Measurements from ENCODE around the gene BNIP5. TPM values are rescaled to one million over a fixed set of nuclear protein-coding genes. Genes with fewer than 3 reads are reported as not detected.

The BNIP5 gene
- total and polyA plus RNA-seq, 4 donors = not detected

DNA sequence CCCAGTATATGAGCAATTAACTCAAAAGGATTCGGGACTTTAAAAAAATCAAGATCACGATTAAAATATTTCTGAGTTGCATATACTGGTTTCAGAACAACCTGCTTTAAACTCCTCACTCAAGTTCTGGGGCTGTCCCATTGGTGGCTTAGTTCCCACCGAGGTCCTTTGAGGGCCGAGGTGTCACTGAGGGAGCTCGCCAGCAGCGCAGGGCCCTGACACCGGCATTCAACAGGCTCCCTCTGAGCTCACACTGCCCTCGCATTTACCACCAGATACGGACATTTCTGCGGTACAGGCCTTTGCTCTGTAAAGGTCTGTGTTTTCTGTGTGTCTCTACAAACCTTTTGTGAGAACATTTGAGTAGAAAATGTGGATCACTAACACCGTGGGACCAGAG lies 24.4 kb upstream of the BNIP5 start:
- Histone ChIP-seq H3K27ac (ENCODE audit: low read depth in 1 of 2, low read length in 2 of 2) (no peak overlapping the region), H3K4me1 (ENCODE audit: control insufficient read depth in 4 of 4, insufficient read depth in 4 of 4, low read length in 3 of 4) (peaks cover 0 to 2% (median 0%) of the 10 kb centered on the region in 4 donors), H3K4me3 (ENCODE audit: low read depth in 1 of 3, low read length in 3 of 3) (no peak overlapping the region), H3K9me3 (ENCODE audit: control insufficient read depth in 4 of 4, low read length in 3 of 4) (no peaks in the 10 kb centered on the region), H3K36me3 (ENCODE audit: control insufficient read depth in 4 of 4, insufficient read depth in 3 of 4, low read depth in 1 of 4, low read length in 3 of 4) (no peaks in the 10 kb centered on the region), H3K9ac (ENCODE audit: low read depth in 1 of 2, low read length in 2 of 2) (no peak overlapping the region), H3K27me3 (ENCODE audit: control insufficient read depth in 4 of 4, insufficient read depth in 4 of 4, low read length in 3 of 4) (no peaks in the 10 kb centered on the region)
- DNase-seq (ENCODE audit: low spot score) = no peak
- WGBS = 90% methylated on average over 11 of the region's 11 CpGs
- no peak for TF ChIP-seq FOXA2 (IDR thresholded peaks at IDR 0.05)
- TF ChIP-seq HNF4G (IDR thresholded peaks at IDR 0.05) = no peak
- TF ChIP-seq, protein P1, sequence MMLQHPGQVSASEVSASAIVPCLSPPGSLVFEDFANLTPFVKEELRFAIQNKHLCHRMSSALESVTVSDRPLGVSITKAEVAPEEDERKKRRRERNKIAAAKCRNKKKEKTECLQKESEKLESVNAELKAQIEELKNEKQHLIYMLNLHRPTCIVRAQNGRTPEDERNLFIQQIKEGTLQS (IDR thresholded peaks at IDR 0.05) = no peak
- no peak for TF ChIP-seq RAD21 (IDR thresholded peaks at IDR 0.05)
- TF ChIP-seq NR2F2 (IDR thresholded peaks at IDR 0.05) = no peak
- TF ChIP-seq YY1 (IDR thresholded peaks at IDR 0.05) = no peak
- TF ChIP-seq JUND (IDR thresholded peaks at IDR 0.05) = no peak
- TF ChIP-seq, protein P2, sequence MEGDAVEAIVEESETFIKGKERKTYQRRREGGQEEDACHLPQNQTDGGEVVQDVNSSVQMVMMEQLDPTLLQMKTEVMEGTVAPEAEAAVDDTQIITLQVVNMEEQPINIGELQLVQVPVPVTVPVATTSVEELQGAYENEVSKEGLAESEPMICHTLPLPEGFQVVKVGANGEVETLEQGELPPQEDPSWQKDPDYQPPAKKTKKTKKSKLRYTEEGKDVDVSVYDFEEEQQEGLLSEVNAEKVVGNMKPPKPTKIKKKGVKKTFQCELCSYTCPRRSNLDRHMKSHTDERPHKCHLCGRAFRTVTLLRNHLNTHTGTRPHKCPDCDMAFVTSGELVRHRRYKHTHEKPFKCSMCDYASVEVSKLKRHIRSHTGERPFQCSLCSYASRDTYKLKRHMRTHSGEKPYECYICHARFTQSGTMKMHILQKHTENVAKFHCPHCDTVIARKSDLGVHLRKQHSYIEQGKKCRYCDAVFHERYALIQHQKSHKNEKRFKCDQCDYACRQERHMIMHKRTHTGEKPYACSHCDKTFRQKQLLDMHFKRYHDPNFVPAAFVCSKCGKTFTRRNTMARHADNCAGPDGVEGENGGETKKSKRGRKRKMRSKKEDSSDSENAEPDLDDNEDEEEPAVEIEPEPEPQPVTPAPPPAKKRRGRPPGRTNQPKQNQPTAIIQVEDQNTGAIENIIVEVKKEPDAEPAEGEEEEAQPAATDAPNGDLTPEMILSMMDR (IDR thresholded peaks at IDR 0.05; ENCODE audit: low read depth, low read length, missing input control) = no peak
- TF ChIP-seq, protein P3, sequence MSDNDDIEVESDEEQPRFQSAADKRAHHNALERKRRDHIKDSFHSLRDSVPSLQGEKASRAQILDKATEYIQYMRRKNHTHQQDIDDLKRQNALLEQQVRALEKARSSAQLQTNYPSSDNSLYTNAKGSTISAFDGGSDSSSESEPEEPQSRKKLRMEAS (IDR thresholded peaks at IDR 0.05) = no peak

DNA sequence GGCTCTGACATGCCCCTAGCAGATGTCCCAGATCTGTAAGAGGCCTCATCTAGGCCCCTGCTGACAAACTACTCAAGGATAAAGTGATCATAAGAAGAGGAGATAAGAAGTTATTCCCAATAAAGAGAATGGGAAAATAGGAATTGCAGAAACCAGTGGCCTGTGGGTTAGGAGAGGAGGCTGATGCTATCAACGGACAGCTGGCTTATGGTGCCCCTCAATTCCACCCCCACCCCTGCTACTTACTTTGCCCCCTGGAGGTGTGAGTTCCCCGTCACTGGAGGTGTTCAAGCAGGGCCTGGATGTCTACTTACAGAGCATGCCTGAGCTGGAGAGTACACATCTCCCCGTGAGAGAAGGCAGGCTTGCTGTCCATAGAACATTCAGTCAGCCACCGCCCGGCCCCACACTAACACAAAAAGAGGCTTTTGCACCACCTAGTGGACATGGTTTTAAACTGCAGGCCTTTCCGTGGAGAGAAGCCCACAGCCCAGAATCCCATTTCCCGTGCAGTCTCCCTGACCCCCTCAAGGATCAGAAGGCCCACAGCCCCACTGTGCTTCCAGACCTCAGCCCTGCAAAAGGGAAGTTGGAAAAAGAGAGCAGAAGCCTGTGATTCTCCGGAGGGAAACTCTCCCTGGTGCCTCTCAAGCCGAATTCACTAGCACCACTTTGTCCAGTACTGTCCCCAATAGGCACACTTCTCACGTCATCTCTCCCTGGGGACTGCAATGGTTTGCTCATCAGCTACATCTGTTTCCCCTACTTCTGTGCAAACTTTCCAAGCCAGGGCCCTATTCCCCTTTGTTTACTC lies 23.8 kb upstream of the BNIP5 start:
- 23% methylated on average over 10 of the region's 10 CpGs for WGBS
- no peak overlapping the region for H3K9ac ChIP-seq (ENCODE audit: low read depth in 1 of 2, low read length in 2 of 2)
- no peaks in the 10 kb centered on the region for H3K36me3 ChIP-seq (ENCODE audit: control insufficient read depth in 4 of 4, insufficient read depth in 3 of 4, low read depth in 1 of 4, low read length in 3 of 4)
- H3K27ac ChIP-seq (ENCODE audit: low read depth in 1 of 2, low read length in 2 of 2) = no peak overlapping the region
- no peak overlapping the region for H3K4me3 ChIP-seq (ENCODE audit: low read depth in 1 of 3, low read length in 3 of 3)
- H3K9me3 ChIP-seq (ENCODE audit: control insufficient read depth in 4 of 4, low read length in 3 of 4) = no peaks in the 10 kb centered on the region
- TF ChIP-seq EGR1 (IDR thresholded peaks at IDR 0.05; ENCODE audit: low read depth in 2 of 2) = no peak
- no peak for TF ChIP-seq TAF1 (conservative IDR thresholded peaks at IDR 0.05)
- no peak for TF ChIP-seq HNF4G (IDR thresholded peaks at IDR 0.05)
- TF ChIP-seq, protein P2 (IDR thresholded peaks at IDR 0.05; ENCODE audit: low read depth, low read length, missing input control) = peak; percentile 86
- TF ChIP-seq JUND (IDR thresholded peaks at IDR 0.05) = no peak
- no peak for TF ChIP-seq GABPA (IDR thresholded peaks at IDR 0.05 in 1 of 2, conservative IDR thresholded peaks at IDR 0.05 in 1 of 2)
- TF ChIP-seq, protein P4, sequence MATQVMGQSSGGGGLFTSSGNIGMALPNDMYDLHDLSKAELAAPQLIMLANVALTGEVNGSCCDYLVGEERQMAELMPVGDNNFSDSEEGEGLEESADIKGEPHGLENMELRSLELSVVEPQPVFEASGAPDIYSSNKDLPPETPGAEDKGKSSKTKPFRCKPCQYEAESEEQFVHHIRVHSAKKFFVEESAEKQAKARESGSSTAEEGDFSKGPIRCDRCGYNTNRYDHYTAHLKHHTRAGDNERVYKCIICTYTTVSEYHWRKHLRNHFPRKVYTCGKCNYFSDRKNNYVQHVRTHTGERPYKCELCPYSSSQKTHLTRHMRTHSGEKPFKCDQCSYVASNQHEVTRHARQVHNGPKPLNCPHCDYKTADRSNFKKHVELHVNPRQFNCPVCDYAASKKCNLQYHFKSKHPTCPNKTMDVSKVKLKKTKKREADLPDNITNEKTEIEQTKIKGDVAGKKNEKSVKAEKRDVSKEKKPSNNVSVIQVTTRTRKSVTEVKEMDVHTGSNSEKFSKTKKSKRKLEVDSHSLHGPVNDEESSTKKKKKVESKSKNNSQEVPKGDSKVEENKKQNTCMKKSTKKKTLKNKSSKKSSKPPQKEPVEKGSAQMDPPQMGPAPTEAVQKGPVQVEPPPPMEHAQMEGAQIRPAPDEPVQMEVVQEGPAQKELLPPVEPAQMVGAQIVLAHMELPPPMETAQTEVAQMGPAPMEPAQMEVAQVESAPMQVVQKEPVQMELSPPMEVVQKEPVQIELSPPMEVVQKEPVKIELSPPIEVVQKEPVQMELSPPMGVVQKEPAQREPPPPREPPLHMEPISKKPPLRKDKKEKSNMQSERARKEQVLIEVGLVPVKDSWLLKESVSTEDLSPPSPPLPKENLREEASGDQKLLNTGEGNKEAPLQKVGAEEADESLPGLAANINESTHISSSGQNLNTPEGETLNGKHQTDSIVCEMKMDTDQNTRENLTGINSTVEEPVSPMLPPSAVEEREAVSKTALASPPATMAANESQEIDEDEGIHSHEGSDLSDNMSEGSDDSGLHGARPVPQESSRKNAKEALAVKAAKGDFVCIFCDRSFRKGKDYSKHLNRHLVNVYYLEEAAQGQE (IDR thresholded peaks at IDR 0.05) = no peak
- TF ChIP-seq, protein P5, sequence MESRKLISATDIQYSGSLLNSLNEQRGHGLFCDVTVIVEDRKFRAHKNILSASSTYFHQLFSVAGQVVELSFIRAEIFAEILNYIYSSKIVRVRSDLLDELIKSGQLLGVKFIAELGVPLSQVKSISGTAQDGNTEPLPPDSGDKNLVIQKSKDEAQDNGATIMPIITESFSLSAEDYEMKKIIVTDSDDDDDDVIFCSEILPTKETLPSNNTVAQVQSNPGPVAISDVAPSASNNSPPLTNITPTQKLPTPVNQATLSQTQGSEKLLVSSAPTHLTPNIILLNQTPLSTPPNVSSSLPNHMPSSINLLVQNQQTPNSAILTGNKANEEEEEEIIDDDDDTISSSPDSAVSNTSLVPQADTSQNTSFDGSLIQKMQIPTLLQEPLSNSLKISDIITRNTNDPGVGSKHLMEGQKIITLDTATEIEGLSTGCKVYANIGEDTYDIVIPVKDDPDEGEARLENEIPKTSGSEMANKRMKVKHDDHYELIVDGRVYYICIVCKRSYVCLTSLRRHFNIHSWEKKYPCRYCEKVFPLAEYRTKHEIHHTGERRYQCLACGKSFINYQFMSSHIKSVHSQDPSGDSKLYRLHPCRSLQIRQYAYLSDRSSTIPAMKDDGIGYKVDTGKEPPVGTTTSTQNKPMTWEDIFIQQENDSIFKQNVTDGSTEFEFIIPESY (IDR thresholded peaks at IDR 0.05) = no peak
- peak; percentile 89 to 93 for TF ChIP-seq RAD21 (IDR thresholded peaks at IDR 0.05)
- TF ChIP-seq RXRA (IDR thresholded peaks at IDR 0.05) = no peak
- peaks cover 0 to 2% (median 0%) of the 10 kb centered on the region in 4 donors for H3K4me1 ChIP-seq (ENCODE audit: control insufficient read depth in 4 of 4, insufficient read depth in 4 of 4, low read length in 3 of 4)
- H3K27me3 ChIP-seq (ENCODE audit: control insufficient read depth in 4 of 4, insufficient read depth in 4 of 4, low read length in 3 of 4) = no peaks in the 10 kb centered on the region
- peak; percentile 73 for DNase-seq (ENCODE audit: low spot score)

All from liver (tissue), 9 donors.